ENCODE measurements around the gene IFT122.

Gene IFT122

DNA sequence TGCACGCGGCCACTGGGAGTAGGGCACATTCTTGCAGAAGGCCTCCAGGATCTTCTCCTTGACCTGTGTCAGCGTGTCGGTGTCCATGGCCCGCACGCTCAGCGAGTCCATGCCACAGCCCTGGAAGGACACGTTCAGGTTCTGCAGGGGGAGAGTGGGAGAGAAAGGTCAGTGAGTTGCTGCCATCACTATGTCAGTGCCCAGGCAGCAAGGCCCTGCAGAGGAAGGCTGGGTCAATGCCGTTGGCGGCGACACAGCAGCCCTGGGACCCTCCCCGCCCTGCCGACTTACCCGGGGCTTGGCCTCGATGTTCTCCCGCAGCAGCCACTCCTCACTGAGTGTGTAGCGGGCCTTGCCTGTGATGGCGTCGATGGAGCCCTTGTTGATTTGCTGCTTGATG lies 122.8 kb downstream of the IFT122 start:
- DNase-seq: no peak

DNA sequence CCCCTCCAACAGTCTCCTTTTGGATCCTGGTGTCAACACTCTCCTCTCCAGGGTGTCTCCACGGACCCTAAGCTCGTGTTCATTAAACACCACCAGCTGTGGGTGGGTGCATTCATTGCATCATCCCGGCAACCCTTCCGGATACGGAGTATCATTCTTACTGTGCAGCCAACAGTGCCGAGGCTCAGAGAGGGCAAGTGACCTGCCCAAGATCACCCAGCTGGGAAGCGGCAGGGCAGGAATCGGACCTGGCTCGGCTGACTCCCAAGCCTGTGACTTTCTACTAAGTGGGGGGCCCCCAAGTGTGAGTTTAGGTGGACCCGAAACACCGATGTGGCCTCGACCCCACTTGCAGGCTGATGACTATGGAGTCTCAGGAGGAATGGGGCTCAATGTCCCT lies 123.3 kb downstream of the IFT122 start:
- DNase-seq: no peak

- DNase-seq: no peak
Measured at GRCh38 chr3:129563850-129564535, 124.0 kb downstream of the IFT122 start.

GRCh38 chr3:129564981-129565644 lies 125.1 kb downstream of the IFT122 start:
- DNase-seq: no peak

- DNase-seq: no peak
Measured at GRCh38 chr3:129565902-129566301, 125.9 kb downstream of the IFT122 start.

DNA sequence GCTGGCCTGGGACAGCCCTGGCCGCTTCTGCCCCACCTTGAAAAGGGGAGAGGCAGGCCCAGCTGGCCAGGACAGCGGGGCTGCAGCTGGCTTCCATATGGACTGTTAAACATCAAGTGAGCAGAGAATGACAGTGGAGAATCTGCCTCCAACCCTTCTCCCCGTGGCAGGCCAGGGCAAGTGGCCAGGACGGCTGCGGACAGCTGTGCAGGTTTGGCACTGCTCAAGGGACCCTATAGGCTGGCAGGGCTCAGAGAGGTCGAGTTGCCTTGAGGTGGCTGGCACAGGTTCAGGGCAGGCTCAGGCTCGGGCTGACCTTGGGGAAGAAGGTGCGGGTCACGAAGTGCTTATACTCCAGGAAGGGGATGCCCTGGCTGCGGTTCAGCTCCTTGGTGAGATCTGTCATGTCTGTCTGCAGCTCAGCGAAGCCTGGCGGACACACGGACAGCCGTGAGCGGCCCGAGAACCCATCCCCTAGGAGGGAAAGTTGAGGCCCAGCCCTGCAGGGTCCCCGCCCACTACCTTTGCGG lies 127.2 kb downstream of the IFT122 start:
- DNase-seq: no peak

- no peak for DNase-seq
Measured at GRCh38 chr3:129567939-129568338, 127.9 kb downstream of the IFT122 start.

GRCh38 chr3:129569856-129570255 lies 129.8 kb downstream of the IFT122 start:
- DNase-seq: no peak

All from activated CD8-positive, alpha-beta memory T cell treated with anti-CD3 and anti-CD28 coated beads, Interleukin-2, amount 50 U/mL, for 48 hours (primary cell).